HFF-Myc (cell line): ENCODE data around the gene POLRMT.

Source experiments
- DNase-seq: peaks from one replicate; pipeline ENCODE4 v3.0.0-alpha.2; 2011; ENCODE audit warnings: low read depth; ENCODE audit errors: extremely low read depth
- H3K4me3 ChIP-seq: replicated peaks from 2 replicates; pipeline ENCODE4 v1.5.1; 2011; ENCODE audit warnings: low read depth, mild to moderate bottlenecking, control low read depth, low read length
- CTCF ChIP-seq: IDR thresholded peaks from 2 replicates; pipeline ENCODE4 v1.5.1; 2012; ENCODE audit warnings: mild to moderate bottlenecking, low read depth, low read length, control low read depth; ENCODE audit errors: missing control alignments

POLRMT gene

GRCh38 chr19:644789-645188 is 11.5 kb upstream of the POLRMT start:
- H3K4me3 ChIP-seq = no peak overlapping the region
- no peak for TF ChIP-seq CTCF
- no peak for DNase-seq

GRCh38 chr19:644363-644762 is 11.0 kb upstream of the POLRMT start:
- no peak for DNase-seq
- no peak for TF ChIP-seq CTCF
- no peak overlapping the region for H3K4me3 ChIP-seq

- no peak overlapping the region for H3K4me3 ChIP-seq
- DNase-seq = no peak
- no peak for TF ChIP-seq CTCF
Measured at GRCh38 chr19:643736-644135, 10.4 kb upstream of the POLRMT start.

GRCh38 chr19:642767-643727 is 9.7 kb upstream of the POLRMT start:
- no peak for DNase-seq
- no peak overlapping the region for H3K4me3 ChIP-seq
- TF ChIP-seq CTCF = no peak

- no peak for DNase-seq
- no peak overlapping the region for H3K4me3 ChIP-seq
- no peak for TF ChIP-seq CTCF
Measured at GRCh38 chr19:641702-642101, 8.4 kb upstream of the POLRMT start.

GRCh38 chr19:640606-641189 is 7.4 kb upstream of the POLRMT start:
- no peak for TF ChIP-seq CTCF
- no peak for DNase-seq
- H3K4me3 ChIP-seq = no peak overlapping the region

GRCh38 chr19:640161-640558 is 6.8 kb upstream of the POLRMT start:
- TF ChIP-seq CTCF = no peak
- H3K4me3 ChIP-seq = no peak overlapping the region
- DNase-seq = no peak
